Right atrium auricular region (tissue), 2 donors: Measurements from ENCODE around the gene DLG5. TPM values are rescaled to one million over a fixed set of nuclear protein-coding genes. Genes with fewer than 3 reads are reported as not detected.

Experiments
- DNase-seq: peaks from one replicate; pipeline ENCODE4 v3.0.0-alpha.2; 2019; ENCODE audit warnings: low spot score
- H3K27ac ChIP-seq, 2 donors: fragments of 200-600 bp; sonication (generic); 1 replicate in 1 of 2; 2 replicates in 1 of 2; pipeline ENCODE4 v1.5.1; 2016 to 2019
- H3K27me3 ChIP-seq, 2 donors: fragments of 200-600 bp; sonication (generic); one replicate each; pipeline versions ENCODE4 v1.5.1 to v1.6.0; 2017 to 2019
- H3K36me3 ChIP-seq: fragments of 200-600 bp; sonication (generic); one replicate; pipeline ENCODE4 v1.5.1; 2016
- H3K4me1 ChIP-seq, 2 donors: fragments of 200-600 bp; sonication (generic); one replicate each; pipeline versions ENCODE4 v1.5.1 to v1.6.0; 2017 to 2019
- H3K4me3 ChIP-seq, 2 donors: fragments of 200-600 bp; sonication (generic); 1 replicate in 1 of 2; 2 replicates in 1 of 2; pipeline ENCODE4 v1.5.1; 2017 to 2019; ENCODE audit warnings: mild to moderate bottlenecking in 1 of 2, moderate library complexity in 1 of 2
- H3K9me3 ChIP-seq, 2 donors: fragments of 200-600 bp; sonication (generic); one replicate each; pipeline ENCODE4 v1.5.1; 2019
- total RNA-seq, 2 donors: library from RNA; depleted of rRNA; stranded (reverse); fragments of >200 nt; gene quantifications; one replicate each; pipeline ENCODE4 v1.1.0, GENCODE V29; 2016
- TF ChIP-seq, protein P1 (sequence below), 2 donors: fragments of 200-600 bp; sonication (generic); IDR thresholded peaks; one replicate each; pipeline ENCODE4 v1.5.1; 2019; ENCODE audit warnings: antibody characterized with exemption in 2 of 2

The DLG5 gene
- total RNA-seq, 2 donors from 2014 or later, result 10.5 to 20.4 TPM

DNA sequence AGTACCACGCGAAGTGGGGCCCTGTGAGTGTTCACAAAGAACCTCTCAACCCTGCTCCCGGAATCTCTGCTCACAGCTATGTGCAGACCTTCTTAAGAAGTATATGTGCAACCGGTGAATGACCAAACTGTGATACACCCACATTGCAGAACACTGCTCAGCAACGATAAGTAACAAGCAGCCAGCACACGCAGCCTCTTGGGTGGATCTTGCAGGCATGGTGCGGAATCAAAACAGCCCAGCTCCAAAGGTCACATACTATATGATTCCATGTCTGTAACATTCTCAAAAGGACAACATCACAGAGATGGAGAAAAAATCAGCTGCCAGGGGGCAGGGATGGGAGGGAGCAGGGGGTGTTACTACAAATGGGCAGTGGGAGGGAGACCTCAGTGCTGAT, 101.6 kb downstream of the DLG5 start:
- Histone ChIP-seq H3K27me3 (no peaks in the 10 kb centered on the region), H3K4me1 (no peaks in the 10 kb centered on the region), H3K27ac (no peak overlapping the region), H3K4me3 (no peak overlapping the region), H3K36me3 (peaks cover 59% of the 10 kb centered on the region), H3K9me3 (no peaks in the 10 kb centered on the region)
- TF ChIP-seq, protein P1, sequence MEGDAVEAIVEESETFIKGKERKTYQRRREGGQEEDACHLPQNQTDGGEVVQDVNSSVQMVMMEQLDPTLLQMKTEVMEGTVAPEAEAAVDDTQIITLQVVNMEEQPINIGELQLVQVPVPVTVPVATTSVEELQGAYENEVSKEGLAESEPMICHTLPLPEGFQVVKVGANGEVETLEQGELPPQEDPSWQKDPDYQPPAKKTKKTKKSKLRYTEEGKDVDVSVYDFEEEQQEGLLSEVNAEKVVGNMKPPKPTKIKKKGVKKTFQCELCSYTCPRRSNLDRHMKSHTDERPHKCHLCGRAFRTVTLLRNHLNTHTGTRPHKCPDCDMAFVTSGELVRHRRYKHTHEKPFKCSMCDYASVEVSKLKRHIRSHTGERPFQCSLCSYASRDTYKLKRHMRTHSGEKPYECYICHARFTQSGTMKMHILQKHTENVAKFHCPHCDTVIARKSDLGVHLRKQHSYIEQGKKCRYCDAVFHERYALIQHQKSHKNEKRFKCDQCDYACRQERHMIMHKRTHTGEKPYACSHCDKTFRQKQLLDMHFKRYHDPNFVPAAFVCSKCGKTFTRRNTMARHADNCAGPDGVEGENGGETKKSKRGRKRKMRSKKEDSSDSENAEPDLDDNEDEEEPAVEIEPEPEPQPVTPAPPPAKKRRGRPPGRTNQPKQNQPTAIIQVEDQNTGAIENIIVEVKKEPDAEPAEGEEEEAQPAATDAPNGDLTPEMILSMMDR (IDR thresholded peaks at IDR 0.05), result no peak
- no peak for DNase-seq

DNA sequence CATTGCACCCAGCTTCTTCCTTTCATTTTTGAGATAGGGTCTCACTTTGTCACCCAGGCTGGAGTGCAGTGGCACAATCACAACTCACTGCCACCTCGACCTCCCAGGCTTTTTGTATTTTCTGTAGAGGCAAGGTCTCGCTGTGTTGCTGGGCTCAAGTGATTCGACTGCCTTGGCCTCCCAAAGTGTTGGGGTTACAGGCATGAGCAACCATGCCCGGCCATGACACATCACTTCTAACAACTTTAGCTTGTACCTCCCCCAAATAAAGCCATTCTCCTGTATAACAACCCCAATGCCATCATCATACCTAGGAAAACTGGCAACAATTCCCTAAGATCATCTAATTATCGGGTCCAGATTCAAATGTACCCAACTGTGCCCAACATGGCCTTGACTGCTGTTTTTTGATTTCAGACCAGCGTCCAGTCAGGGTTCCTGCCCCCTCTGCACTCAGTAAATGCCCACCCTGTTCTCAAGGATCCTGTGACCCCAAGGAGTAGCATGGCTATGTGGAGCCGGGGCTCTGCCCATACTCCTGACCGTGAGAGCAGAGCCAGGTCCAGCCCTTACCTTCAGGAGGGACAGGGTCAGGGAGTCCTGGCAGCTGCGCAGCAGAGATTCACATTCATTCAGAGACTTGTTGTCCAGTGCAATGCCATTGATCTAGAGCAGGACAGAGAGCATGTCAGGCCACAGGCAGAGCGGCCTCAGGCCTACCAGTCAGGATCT, 102.6 kb downstream of the DLG5 start:
- H3K27me3 ChIP-seq, result no peaks in the 10 kb centered on the region
- DNase-seq, result no peak
- H3K4me1 ChIP-seq, result no peaks in the 10 kb centered on the region
- H3K9me3 ChIP-seq, result no peaks in the 10 kb centered on the region
- H3K27ac ChIP-seq, result no peak overlapping the region
- H3K36me3 ChIP-seq, result peaks cover 54% of the 10 kb centered on the region
- TF ChIP-seq, protein P1 (IDR thresholded peaks at IDR 0.05), result no peak
- H3K4me3 ChIP-seq, result no peak overlapping the region

DNA sequence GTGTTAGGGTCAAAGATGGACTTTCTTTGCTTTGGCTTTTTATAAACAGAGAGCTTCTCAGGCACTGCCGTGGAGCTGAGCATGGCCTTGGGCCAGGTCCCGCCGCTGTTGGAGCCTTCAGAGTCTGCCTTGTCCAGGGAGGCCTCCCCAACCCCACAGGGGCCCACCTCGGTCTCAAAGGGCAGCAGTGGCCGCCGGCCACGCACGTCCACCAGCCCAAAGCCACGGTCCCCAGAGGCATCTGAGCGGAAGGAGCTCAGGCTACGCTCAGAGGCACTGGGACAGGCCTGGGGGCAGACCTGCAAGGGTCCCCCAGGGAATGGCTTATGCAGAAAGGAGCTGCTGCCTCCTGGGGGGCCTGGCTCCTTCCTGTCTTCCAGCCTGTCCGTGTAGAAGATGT, 105.0 kb downstream of the DLG5 start:
- no peak for DNase-seq
- Histone ChIP-seq H3K9me3 (no peaks in the 10 kb centered on the region), H3K27me3 (no peaks in the 10 kb centered on the region), H3K4me1 (no peaks in the 10 kb centered on the region), H3K27ac (no peak overlapping the region), H3K4me3 (no peak overlapping the region), H3K36me3 (peaks cover 69% of the 10 kb centered on the region)
- TF ChIP-seq, protein P1 (IDR thresholded peaks at IDR 0.05), result no peak

- peaks cover 69% of the 10 kb centered on the region for H3K36me3 ChIP-seq
- H3K27me3 ChIP-seq, result no peaks in the 10 kb centered on the region
- H3K4me1 ChIP-seq, result no peaks in the 10 kb centered on the region
- no peak overlapping the region for H3K4me3 ChIP-seq
- TF ChIP-seq, protein P1 (IDR thresholded peaks at IDR 0.05), result no peak
- no peak overlapping the region for H3K27ac ChIP-seq
- no peak for DNase-seq
- H3K9me3 ChIP-seq, result no peaks in the 10 kb centered on the region
These were observed 105.5 kb downstream of the DLG5 start for GRCh38 chr10:77821036-77821435.

GRCh38 chr10:77820349-77820748, 106.2 kb downstream of the DLG5 start:
- no peak overlapping the region for H3K4me3 ChIP-seq
- no peaks in the 10 kb centered on the region for H3K27me3 ChIP-seq
- TF ChIP-seq, protein P1 (IDR thresholded peaks at IDR 0.05), result no peak
- no peak for DNase-seq
- no peaks in the 10 kb centered on the region for H3K4me1 ChIP-seq
- no peak overlapping the region for H3K27ac ChIP-seq
- H3K9me3 ChIP-seq, result no peaks in the 10 kb centered on the region
- peaks cover 69% of the 10 kb centered on the region for H3K36me3 ChIP-seq
